KMS-11 (cell line): ENCODE data around the gene RPGRIP1.

Experiments used
- H2AFZ ChIP-seq: fragments of 200-600 bp; sonication (generic); 2 replicates; pipeline ENCODE4 v1.6.1; 2016; ENCODE audit warnings: antibody characterized with exemption, mixed run types, low read depth
- H3K27ac ChIP-seq: fragments of 200-600 bp; sonication (generic); 2 replicates; pipeline ENCODE4 v1.6.1; 2016; ENCODE audit warnings: mild to moderate bottlenecking, mixed run types
- H3K27me3 ChIP-seq: fragments of 200-600 bp; sonication (generic); 2 replicates; pipeline ENCODE4 v1.6.1; 2017; ENCODE audit warnings: mild to moderate bottlenecking, low read depth, mixed run types, moderate library complexity; ENCODE audit not compliant: insufficient read depth
- H3K36me3 ChIP-seq: fragments of 200-600 bp; sonication (generic); 2 replicates; pipeline ENCODE4 v1.6.1; 2017; ENCODE audit warnings: mild to moderate bottlenecking, mixed run types; ENCODE audit not compliant: insufficient read depth
- H3K4me1 ChIP-seq: fragments of 200-600 bp; sonication (generic); 2 replicates; pipeline ENCODE4 v1.6.1; 2016; ENCODE audit warnings: mild to moderate bottlenecking, low read depth, mixed run types; ENCODE audit not compliant: poor library complexity, severe bottlenecking
- H3K4me2 ChIP-seq: fragments of 200-600 bp; sonication (generic); 2 replicates; pipeline ENCODE4 v1.7.0; 2016; ENCODE audit warnings: mild to moderate bottlenecking, mixed run types
- H3K4me3 ChIP-seq: fragments of 200-600 bp; sonication (generic); IDR thresholded peaks from 2 replicates; pipeline ENCODE4 v1.6.1; 2017; ENCODE audit warnings: low read depth, low read length, mixed read lengths; ENCODE audit not compliant: insufficient read depth
- H3K79me2 ChIP-seq: fragments of 200-600 bp; sonication (generic); 2 replicates; pipeline ENCODE4 v1.6.1; 2016; ENCODE audit warnings: low read depth, mixed run types; ENCODE audit not compliant: insufficient read depth
- H3K9ac ChIP-seq: fragments of 200-600 bp; sonication (generic); 2 replicates; pipeline ENCODE4 v1.6.1; 2016; ENCODE audit warnings: mild to moderate bottlenecking, mixed run types
- H4K20me1 ChIP-seq: fragments of 200-600 bp; sonication (generic); 2 replicates; pipeline ENCODE4 v1.6.1; 2016; ENCODE audit warnings: mild to moderate bottlenecking, mixed run types; ENCODE audit not compliant: insufficient read depth
- CTCF ChIP-seq: fragments of 200-600 bp; sonication (generic); conservative IDR thresholded peaks from 2 replicates; pipeline ENCODE4 v1.6.1; 2017; ENCODE audit warnings: low read depth, mild to moderate bottlenecking, antibody characterized with exemption, low read length, moderate library complexity, mixed read lengths

The RPGRIP1 gene

GRCh38 chr14:21279783-21280182 is at the start of gene RPGRIP1:
TSS of gene RPGRIP1 (plus strand) at chr14:21280083. CDS start at chr14:21287977, 7,894 bp downstream.
- Histone ChIP-seq H3K79me2 (no peaks in the 10 kb centered on the region), H3K9ac (no peak within 1 kb of the TSS), H3K4me2 (no peak within 1 kb of the TSS), H3K36me3 (no peaks in the 10 kb centered on the region), H3K4me3 (no peak within 1 kb of the TSS), H2AFZ (no peak within 1 kb of the TSS), H4K20me1 (no peaks in the 10 kb centered on the region), H3K4me1 (no peaks in the 10 kb centered on the region), H3K27me3 (no peaks in the 10 kb centered on the region), H3K27ac (no peak within 1 kb of the TSS)
- TF ChIP-seq CTCF = no peak

GRCh38 chr14:21231020-21231652 is 48.7 kb upstream of the RPGRIP1 start:
- H3K9ac ChIP-seq = no peak overlapping the region
- H3K36me3 ChIP-seq = peaks cover 14% of the 10 kb centered on the region; the same call in 1 of the 2 replicates
- no peak overlapping the region for H3K4me3 ChIP-seq
- H4K20me1 ChIP-seq = peaks cover 51% of the 10 kb centered on the region
- no peak overlapping the region for H3K4me2 ChIP-seq
- peaks cover 100% of the 10 kb centered on the region for H3K79me2 ChIP-seq
- TF ChIP-seq CTCF = no peak
- no peak overlapping the region for H2AFZ ChIP-seq
- H3K27me3 ChIP-seq = no peaks in the 10 kb centered on the region
- H3K27ac ChIP-seq = no peak overlapping the region
- H3K4me1 ChIP-seq = peaks cover 20% of the 10 kb centered on the region

- H3K27ac ChIP-seq = no peak overlapping the region
- no peak overlapping the region for H3K4me2 ChIP-seq
- peaks cover 14% of the 10 kb centered on the region; the same call in 1 of the 2 replicates for H3K36me3 ChIP-seq
- no peak overlapping the region for H3K4me3 ChIP-seq
- H3K4me1 ChIP-seq = peaks cover 32% of the 10 kb centered on the region
- H3K9ac ChIP-seq = no peak overlapping the region
- peaks cover 100% of the 10 kb centered on the region for H3K79me2 ChIP-seq
- H2AFZ ChIP-seq = no peak overlapping the region
- no peak for TF ChIP-seq CTCF
- peaks cover 63% of the 10 kb centered on the region for H4K20me1 ChIP-seq
- no peaks in the 10 kb centered on the region for H3K27me3 ChIP-seq
Observed at GRCh38 chr14:21233457-21234076, 46.3 kb upstream of the RPGRIP1 start.

- H3K27ac ChIP-seq = no peak overlapping the region
Observed at GRCh38 chr14:21234112-21234511, 45.8 kb upstream of the RPGRIP1 start.

More at GRCh38 chr14:21234112-21234511, 45.8 kb upstream of the RPGRIP1 start:
- Histone ChIP-seq H3K27me3 (no peaks in the 10 kb centered on the region), H2AFZ (no peak overlapping the region), H3K4me1 (peaks cover 35% of the 10 kb centered on the region), H3K4me3 (no peak overlapping the region), H3K36me3 (peaks cover 14% of the 10 kb centered on the region), H3K79me2 (peaks cover 100% of the 10 kb centered on the region), H3K4me2 (no peak overlapping the region), H3K9ac (no peak overlapping the region), H4K20me1 (peaks cover 68% of the 10 kb centered on the region)
- TF ChIP-seq CTCF = no peak
